ENCODE data around the gene MEIS1. TPM values are rescaled to one million over a fixed set of nuclear protein-coding genes. Genes with fewer than 3 reads are reported as not detected.

MEIS1 gene
- total RNA-seq, 6 experiments from 2014 or later: 3.1 to 8.8 (median 4.2) TPM

- no peaks in the 10 kb centered on the region for H3K36me3 ChIP-seq
- TF ChIP-seq POLR2A (IDR thresholded peaks at IDR 0.05): no peak
- no peak for TF ChIP-seq CTCF (IDR thresholded peaks at IDR 0.05)
- intact Hi-C loops (cut with DNase I): no loop called here
- no peak for DNase-seq
- H3K4me1 ChIP-seq: peaks cover 0 to 6% (median 3%) of the 10 kb centered on the region in 4 donors
- no peaks in the 10 kb centered on the region for H3K27me3 ChIP-seq
- no peak for ATAC-seq
- H3K9me3 ChIP-seq: no peaks in the 10 kb centered on the region
- H3K27ac ChIP-seq: no peak overlapping the region
- WGBS (ENCODE audit: insufficient coverage, low coverage, low lambda C conversion rate, missing lambda C conversion rate): 88% methylated on average over 4 of the region's 4 CpGs
- no peak overlapping the region for H3K4me3 ChIP-seq
Measured at GRCh38 chr2:66517772-66518171, 82.8 kb downstream of the MEIS1 start.

GRCh38 chr2:66519264-66519843 lies 84.4 kb downstream of the MEIS1 start:
- no peak overlapping the region for H3K4me3 ChIP-seq
- H3K27me3 ChIP-seq: no peaks in the 10 kb centered on the region
- H3K27ac ChIP-seq: no peak overlapping the region
- peaks cover 0 to 21% (median 8%) of the 10 kb centered on the region in 4 donors for H3K4me1 ChIP-seq
- intact Hi-C loops (cut with DNase I): no loop called here
- 86% methylated on average over 5 of the region's 6 CpGs for WGBS (ENCODE audit: insufficient coverage, low coverage, low lambda C conversion rate, missing lambda C conversion rate)
- ATAC-seq (no peak), DNase-seq (no peak)
- H3K9me3 ChIP-seq: no peaks in the 10 kb centered on the region
- no peaks in the 10 kb centered on the region for H3K36me3 ChIP-seq
- TF ChIP-seq POLR2A (IDR thresholded peaks at IDR 0.05): no peak
- TF ChIP-seq CTCF (IDR thresholded peaks at IDR 0.05): no peak

GRCh38 chr2:66521291-66521922 lies 86.5 kb downstream of the MEIS1 start:
- ATAC-seq (no peak), DNase-seq (no peak)
- Histone ChIP-seq H3K27ac (no peak overlapping the region), H3K4me3 (no peak overlapping the region), H3K36me3 (no peaks in the 10 kb centered on the region), H3K9me3 (no peaks in the 10 kb centered on the region), H3K27me3 (no peaks in the 10 kb centered on the region), H3K4me1 (peaks cover 0 to 31% (median 13%) of the 10 kb centered on the region in 4 donors)
- intact Hi-C loops (cut with DNase I): no loop called here
- WGBS (ENCODE audit: insufficient coverage, low coverage, low lambda C conversion rate, missing lambda C conversion rate): 75% methylated on average over 7 of the region's 7 CpGs
- TF ChIP-seq POLR2A (IDR thresholded peaks at IDR 0.05) (no peak), CTCF (IDR thresholded peaks at IDR 0.05) (no peak)

GRCh38 chr2:66522611-66523376 lies 87.9 kb downstream of the MEIS1 start:
- WGBS (ENCODE audit: insufficient coverage, low coverage, low lambda C conversion rate, missing lambda C conversion rate): 20% methylated on average over 6 of the region's 6 CpGs
- intact Hi-C loops (cut with DNase I): no loop called here
- DNase-seq: no peak
- no peaks in the 10 kb centered on the region for H3K9me3 ChIP-seq
- no peaks in the 10 kb centered on the region for H3K36me3 ChIP-seq
- peak overlapping the region in 2 of 3 donors; percentile 7 to 67 for H3K27ac ChIP-seq
- H3K4me1 ChIP-seq: peaks cover 0 to 32% (median 13%) of the 10 kb centered on the region in 4 donors
- peak; percentile 77 to 91 (median 84) for ATAC-seq
- TF ChIP-seq CTCF (IDR thresholded peaks at IDR 0.05) (no peak), POLR2A (IDR thresholded peaks at IDR 0.05) (no peak)
- no peak overlapping the region for H3K4me3 ChIP-seq
- H3K27me3 ChIP-seq: no peaks in the 10 kb centered on the region
